ENCODE measurements around the gene LYRM4.
A peak's percentile ranks its signal among the peaks of the same experiment; 100 is the strongest.

LYRM4 gene

DNA sequence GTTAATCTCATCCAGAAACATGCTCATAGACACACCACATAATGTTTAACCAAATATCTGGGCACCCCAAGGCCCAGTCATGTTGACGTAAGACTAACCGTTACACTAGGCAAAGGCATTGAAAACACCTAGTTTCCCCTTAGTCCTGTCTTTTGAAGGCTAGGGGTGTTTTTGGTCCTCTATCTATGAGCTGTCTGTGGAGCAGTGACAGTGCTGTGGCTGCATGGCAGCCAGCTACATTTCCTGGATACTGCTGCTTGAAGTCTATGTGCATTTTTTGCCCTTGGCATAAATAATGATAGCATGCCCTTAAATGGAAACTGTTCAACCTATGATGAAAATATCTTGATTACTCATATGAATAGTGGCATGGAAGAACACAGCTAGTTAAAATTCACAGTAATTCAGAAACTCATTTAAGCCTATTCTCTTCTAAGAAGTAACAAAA, 19.2 kb upstream of the LYRM4 start:
- no peak for DNase-seq

DNA sequence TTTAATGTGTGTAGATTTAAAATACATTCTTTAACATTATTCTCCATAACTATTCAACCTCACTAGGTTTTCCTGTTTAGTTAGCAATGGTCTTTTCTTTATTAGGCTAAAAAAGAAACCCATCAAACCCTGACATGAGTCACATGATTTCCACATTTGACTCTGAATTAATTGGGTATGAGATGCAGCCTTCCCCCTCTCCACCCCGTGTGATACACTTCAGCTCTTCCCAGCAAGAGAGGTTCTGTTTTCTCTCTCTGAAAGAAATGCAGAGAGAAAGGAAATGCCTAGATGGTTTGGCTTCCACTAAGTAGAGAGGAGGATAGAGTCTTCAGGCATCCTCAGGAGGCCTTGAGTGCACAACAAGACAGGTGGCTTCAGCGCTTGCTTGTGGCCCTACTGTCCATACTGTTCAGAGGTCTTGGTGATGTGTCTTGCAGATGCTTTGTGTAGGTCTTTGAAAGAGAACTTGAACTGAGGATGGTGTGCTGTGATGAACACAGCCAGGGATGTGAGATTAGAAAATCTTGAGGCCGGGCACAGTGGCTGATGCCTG, 17.9 kb upstream of the LYRM4 start:
- DNase-seq: no peak

DNA sequence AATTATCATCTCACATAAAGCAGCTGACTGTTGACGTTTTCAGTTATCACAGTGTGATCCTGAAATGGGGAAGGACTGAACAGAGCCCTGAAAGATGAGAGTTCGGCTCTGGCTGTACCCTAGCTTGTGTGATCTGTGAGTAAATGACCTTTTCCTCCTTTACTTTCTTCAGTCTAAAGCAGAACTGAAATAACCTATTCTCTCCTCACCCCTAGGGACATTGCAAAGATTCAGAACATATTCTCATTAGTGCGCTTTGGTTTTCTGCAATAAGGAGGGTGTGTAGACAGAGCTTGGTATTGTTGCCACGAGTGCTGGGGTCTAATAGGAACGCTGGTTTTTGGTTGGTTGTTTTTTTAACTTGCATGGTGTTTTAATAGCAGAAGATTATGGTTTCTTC, 17.3 kb upstream of the LYRM4 start:
- no peak for DNase-seq

DNA sequence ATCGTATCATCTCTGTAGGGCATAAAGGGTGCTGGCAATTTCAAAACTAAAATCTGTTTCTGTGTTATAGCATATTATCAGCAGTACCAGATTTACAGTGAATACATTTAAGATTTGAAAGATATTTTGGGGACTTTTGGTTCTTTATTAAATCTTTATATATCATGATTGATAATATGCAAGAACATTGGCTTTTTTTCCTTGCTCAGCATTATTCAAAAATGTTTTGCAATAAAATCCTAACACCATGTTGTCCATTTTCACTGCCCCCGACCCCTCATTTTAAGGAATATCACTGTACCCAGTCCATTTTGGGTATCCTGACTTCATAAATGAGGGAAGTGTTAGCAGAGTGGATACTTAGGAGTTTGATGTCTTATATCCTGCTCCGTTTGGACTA, 16.8 kb upstream of the LYRM4 start:
- no peak for DNase-seq

DNA sequence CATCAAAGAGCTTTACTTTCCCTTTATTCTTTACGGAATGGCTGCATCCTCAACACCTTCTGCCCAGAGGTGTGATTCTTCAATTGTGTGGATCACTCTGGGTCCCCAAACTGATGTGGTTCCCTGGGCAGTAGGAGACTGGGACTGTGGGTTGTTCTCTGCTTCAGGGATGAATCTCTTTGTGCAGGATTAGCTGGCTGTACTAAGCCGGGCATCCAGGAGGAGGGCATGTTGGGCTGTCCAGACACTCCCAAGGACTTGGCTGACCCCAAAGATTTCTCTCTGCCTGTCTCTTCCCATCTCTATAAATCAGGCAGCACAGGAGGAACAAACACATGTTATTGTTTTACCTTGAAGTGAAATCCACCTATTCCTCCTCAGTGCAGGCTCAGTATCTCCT, 15.8 kb upstream of the LYRM4 start:
- no peak for DNase-seq

GRCh38 chr6:5275497-5275896, 14.7 kb upstream of the LYRM4 start:
- DNase-seq: no peak

- DNase-seq: no peak
Measured at GRCh38 chr6:5274231-5274630, 13.5 kb upstream of the LYRM4 start.

- DNase-seq: no peak
Measured at GRCh38 chr6:5271926-5272325, 11.2 kb upstream of the LYRM4 start.

DNA sequence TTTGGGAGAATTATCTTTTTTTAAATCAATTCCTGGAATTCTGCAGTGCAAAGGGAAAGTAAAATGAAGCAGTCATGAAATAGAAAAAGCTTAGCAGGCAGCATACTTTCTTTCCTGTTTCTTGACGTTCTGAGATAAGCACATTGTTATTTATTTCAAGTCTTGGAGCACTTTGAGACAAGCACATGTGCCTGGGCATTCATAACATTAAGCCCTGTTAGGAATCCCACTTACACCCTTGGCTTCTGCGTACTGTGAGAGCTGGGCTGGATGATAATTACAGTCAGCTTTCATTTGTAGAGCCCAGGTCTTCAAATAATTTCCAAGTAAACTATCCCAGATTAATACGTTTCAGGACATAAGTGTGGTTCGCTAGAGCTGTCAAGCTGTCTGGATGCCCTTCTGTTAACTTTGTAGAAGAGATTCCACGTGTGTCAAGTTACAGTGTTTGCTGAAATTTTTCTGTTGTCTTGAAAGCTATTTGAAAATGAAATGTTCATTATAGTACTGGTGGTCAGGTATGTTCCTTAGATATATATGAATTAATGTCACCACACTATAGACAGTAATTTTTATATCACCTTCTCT, 9.4 kb upstream of the LYRM4 start:
- no peak for DNase-seq

- no peak for DNase-seq
Measured at GRCh38 chr6:5266423-5266822, 5.7 kb upstream of the LYRM4 start.

GRCh38 chr6:5261545-5262109, 877 bp upstream of the LYRM4 start:
- DNase-seq: no peak

- peak; percentile 56 for DNase-seq
Measured at GRCh38 chr6:5260111-5260620, 584 bp downstream of the LYRM4 start.

DNA sequence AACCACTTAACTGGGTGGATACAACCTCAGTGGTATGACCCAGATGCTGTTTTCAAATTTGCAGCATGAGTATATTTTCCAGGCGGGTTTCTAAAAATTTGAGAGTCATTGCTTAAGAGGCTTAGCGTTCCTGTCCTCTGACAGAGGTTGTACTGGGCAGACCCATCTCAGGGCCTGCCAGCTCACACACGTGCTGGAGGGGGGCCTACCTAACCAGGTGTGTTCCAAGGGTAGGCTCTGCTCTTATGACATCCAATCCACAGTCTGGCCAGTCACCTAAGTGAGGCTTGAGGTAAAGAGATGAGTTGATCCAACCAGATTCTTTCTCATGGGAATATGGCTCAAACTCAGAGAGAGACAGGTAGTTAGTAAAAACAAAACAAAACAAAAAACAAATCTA, 1.3 kb downstream of the LYRM4 start:
- no peak for DNase-seq

DNA sequence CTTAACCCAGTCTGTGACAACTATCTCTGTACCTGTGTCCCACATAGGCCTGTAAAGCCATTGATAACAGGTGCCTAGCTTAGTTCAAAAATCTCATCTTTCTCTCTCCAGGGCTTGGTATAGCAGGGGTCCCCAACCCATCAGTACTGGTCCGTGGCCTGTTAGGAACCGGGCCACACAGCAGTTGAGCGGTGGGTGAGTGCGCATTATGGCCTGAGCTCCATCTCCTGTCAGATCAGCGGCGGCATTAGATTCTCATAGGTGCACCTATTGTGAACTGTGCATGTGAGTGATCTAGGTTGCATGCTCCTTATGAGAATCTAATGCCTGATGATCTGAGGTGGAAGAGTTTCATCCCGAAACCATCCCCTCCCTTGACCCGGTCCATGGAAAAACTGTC, 3.4 kb downstream of the LYRM4 start:
- no peak for DNase-seq

DNA sequence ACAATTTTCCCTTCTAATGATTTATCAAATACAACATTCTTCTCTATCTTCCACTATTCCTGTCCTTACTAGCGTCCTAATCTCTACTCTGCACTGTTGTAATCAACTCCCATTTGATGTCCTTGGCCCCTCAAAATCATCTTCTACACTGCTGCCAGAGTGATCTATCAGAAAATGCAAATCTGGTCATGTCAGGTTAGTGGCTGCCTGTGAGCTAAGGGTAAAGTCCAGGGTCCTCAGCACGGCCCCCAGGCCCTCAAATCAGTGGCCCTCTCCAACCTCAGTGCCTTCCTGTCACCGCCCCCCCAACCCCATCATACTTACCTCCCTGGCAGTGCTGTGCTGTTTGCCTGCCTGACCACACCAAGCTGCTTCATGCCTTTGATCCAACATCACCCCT, 3.8 kb downstream of the LYRM4 start:
- DNase-seq: no peak

DNA sequence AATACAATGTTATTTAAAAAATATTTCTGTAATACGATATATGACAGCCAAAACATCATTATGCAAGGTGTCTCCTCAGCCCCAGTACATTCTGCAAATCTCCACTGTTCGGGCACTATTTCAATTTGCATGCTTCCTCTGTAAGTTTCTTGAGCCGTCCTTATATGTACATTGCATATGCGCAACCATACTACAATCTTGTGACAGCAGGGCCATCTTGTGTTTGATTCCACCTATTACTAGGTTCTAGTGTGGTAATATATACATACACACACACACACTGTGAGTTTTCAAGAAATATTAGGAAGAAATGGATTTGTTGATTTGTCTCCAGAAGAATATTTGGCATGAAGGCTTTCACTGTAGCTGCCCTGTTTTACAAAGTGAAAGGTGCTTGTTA, 9.8 kb downstream of the LYRM4 start:
- no peak for DNase-seq

DNA sequence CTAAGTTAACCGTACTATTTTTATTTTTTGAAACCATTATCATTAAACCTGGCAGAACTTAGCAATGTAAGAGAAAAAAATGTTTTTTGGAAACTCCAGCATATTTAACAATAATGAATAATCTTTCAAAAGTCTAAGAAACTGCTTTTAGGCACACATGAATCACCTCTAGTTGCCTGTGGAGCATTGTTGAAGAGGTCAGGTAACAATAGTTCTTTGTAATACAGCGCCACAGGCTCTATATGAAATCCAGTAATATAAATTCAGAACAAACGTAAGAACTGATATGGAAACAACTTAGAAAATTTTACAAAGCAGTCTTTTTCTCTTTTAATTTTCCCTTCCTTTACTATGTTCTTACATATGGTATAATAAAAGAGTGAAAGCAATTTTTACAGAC, 10.3 kb downstream of the LYRM4 start:
- no peak for DNase-seq

GRCh38 chr6:5249451-5250122, 11.2 kb downstream of the LYRM4 start:
- DNase-seq: no peak

- no peak for DNase-seq
Measured at GRCh38 chr6:5248302-5249098, 12.2 kb downstream of the LYRM4 start.

- no peak for DNase-seq
Measured at GRCh38 chr6:5247201-5247600, 13.5 kb downstream of the LYRM4 start.

DNA sequence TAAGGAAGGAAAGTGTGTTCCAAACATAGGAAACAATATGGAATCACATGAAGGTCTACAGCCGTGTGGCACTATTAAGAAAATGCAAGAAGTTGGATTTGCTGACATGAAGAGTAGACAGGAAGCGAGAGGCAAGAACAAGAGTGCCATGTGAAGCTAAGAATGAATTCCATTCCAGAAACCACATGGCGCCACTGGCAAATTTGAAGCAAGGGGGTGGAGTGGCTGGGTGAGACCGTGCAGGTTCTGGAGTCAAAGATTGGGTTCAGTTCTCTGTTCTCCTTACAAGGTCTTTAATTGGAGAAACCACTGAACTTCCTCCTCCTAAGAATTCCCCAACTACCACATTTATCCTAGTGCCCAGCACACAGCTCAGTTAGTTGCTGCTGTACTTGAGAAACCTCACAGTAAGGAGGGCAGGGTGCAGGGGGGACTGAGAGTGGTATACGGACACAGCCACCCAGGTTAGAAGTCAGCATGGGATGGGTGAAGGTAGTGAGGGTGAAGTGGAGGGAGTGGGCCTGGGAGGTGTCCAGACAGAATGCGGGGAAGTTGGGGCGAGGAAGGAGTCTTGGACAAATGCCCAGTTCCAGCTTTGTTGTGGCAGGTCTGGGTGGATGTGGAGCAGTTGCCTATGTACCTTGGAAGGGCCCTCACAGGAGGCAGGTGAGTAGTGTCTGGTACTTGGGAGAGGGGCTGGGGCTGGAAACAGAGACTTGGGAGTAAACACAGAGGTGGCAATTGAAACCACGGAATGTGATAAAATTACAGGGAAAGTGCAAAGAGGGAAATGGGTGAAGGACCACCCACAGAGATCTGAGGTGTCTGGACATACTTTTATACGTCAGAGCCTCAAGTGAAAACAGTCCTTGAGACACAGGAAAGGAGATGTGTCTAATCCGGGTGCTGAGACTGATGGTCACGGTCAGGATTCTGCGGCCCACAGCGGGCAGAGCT, 14.3 kb downstream of the LYRM4 start:
- DNase-seq: no peak

GRCh38 chr6:5243069-5243468, 17.7 kb downstream of the LYRM4 start:
- no peak for DNase-seq

Data from NCI-H1436 (cell line).